Stimulated activated naive CD8-positive, alpha-beta T cell treated with anti-CD3 and anti-CD28 coated beads, Interleukin-15, amount 100 ng/mL, for 72 hours (primary cell): ENCODE data around the gene SDK2.

Experiments used
- ATAC-seq: fragments of 150-1000 bp; cut with Tn5 transposase; 2 replicates; pipeline ENCODE4 v1.10.0; 2021; ENCODE audit warnings: mild to moderate bottlenecking, moderate library complexity
- DNase-seq, 2 donors: peaks; one replicate each; pipeline ENCODE4 v3.0.0; 2021 to 2022
- H3K27ac Mint-ChIP-seq, 2 donors: one replicate each; pipeline ENCODE4 v1.8.0; 2022; ENCODE audit warnings: mild to moderate bottlenecking in 2 of 2, mixed read lengths in 2 of 2, moderate library complexity in 2 of 2
- H3K27me3 Mint-ChIP-seq: one replicate; pipeline ENCODE4 v1.8.0; 2022; ENCODE audit warnings: mixed read lengths
- H3K4me1 Mint-ChIP-seq: one replicate; pipeline ENCODE4 v1.8.0; 2022; ENCODE audit warnings: mild to moderate bottlenecking, mixed read lengths
- H3K4me3 Mint-ChIP-seq, 2 donors: one replicate each; pipeline ENCODE4 v1.8.0; 2022; ENCODE audit warnings: mild to moderate bottlenecking in 2 of 2, mixed read lengths in 2 of 2, moderate library complexity in 1 of 2
- H3K9me3 Mint-ChIP-seq, 2 donors: one replicate each; pipeline ENCODE4 v1.8.0; 2022; ENCODE audit warnings: mixed read lengths in 2 of 2

The SDK2 gene

DNA sequence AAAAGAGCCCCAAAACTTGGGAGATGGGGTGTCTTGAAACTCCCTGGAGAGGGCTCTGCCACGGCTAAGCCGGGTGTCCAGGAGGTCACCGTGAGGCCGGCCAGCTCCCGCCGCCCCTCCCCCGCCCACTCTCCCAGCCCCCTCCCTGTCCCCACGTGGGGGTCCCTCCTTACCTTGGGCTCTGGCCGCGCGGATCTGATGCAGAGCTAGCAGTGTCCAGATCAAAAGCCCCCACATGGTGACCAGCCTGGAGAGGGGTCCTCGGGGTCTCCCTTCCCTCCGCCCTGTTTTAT is 447 bp downstream of the SDK2 start:
- Mint-ChIP-seq H3K4me3 (peak overlapping the region; percentile 79 to 87), H3K27ac (peak overlapping the region in 1 of 2 donors; percentile 27), H3K9me3 (no peaks in the 10 kb centered on the region), H3K27me3 (peaks cover 68% of the 10 kb centered on the region), H3K4me1 (peaks cover 26% of the 10 kb centered on the region)
- no peak for DNase-seq
- no peak for ATAC-seq

DNA sequence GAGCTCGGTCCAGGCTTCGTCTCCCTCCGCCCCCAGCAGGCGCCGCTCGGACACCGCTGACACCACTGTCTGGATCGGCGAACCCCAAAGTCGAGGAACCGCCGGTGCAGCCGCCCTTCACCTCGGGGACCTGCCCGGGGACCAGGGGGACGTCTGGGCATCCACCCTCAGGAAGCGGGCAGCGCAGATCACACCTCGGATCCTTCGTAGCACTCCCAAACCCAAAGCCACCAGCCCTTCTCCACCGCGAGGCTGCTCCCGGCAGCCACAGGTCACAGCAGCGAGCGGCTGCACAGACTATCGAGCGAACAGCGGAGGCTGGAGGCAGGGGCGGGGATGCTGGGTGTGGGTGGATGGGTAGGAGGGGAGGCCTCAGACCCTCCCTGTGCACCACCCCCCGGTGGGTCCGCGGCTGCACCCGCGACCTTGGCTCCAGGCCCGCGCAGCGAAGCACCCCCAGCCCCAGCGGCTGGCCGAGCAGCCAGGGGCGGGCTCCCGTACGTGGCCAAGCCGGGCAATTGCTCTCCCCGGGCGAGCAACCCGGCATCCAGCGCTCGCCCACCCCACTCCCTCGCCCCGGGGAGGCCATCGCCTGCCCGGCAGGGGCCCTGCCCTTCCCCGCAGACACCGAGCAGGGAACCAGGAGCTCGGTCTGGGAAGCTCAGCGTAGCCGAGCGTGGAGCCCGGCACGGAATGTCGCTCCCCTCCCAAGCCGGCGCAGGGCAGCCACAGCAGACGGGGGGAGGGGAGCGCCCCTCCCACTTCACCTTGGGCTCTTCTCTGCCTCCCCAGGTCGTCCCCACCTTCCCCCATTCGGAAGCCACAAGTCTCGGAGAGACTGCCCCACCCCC is 1.0 kb downstream of the SDK2 start:
- ATAC-seq (peak; percentile 63), DNase-seq (peak; percentile 28 to 39)
- H3K9me3 Mint-ChIP-seq = no peaks in the 10 kb centered on the region
- peaks cover 66% of the 10 kb centered on the region for H3K27me3 Mint-ChIP-seq
- no peak overlapping the region for H3K27ac Mint-ChIP-seq
- peak overlapping the region; percentile 79 to 87 for H3K4me3 Mint-ChIP-seq
- H3K4me1 Mint-ChIP-seq = peaks cover 26% of the 10 kb centered on the region

- H3K27ac Mint-ChIP-seq = no peak overlapping the region
Measured at GRCh38 chr17:73642659-73643000, 1.6 kb downstream of the SDK2 start.

DNA sequence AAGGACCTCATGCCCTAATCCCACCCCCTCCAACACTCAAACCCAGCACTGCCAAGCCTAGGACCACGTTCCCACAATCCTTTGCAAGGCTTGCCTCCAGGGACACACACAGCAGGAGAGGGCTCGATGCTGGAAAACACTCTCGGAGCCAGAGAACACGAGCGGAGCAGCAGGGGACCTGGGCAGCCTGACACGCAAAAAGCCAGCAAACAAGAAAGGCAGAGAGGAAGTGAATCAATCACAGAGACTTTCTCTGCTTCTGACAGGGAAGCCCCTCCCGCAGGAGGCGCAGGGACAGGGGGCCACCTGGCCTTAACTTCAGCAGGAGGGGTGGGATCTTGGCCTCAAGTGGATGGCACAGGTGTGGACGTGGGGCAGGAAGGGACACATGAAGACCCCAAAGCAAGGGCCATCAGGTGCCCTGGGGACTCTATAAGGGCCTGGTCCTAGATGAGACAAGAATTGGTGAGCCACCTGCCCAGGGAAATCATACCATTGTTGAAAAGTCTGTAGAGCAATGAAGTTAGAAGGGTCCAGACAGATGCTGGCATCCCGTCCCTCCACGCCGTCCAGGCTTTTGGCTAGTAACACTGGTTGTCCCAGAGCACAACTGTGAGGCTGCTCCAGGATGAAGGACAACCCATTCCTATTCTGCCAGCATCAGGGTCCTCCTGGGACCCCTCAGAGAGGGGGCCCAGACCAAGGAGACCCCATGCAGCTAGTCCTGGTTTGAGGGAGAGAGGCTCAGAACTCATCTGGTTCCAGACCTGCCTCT is 2.2 kb downstream of the SDK2 start:
- H3K4me1 Mint-ChIP-seq = peaks cover 26% of the 10 kb centered on the region
- peaks cover 54% of the 10 kb centered on the region for H3K27me3 Mint-ChIP-seq
- ATAC-seq = no peak
- H3K27ac Mint-ChIP-seq = no peak overlapping the region
- DNase-seq = no peak
- H3K9me3 Mint-ChIP-seq = no peaks in the 10 kb centered on the region
- H3K4me3 Mint-ChIP-seq = peak overlapping the region in 1 of 2 donors; percentile 58

More at GRCh38 chr17:73642659-73643000, 1.6 kb downstream of the SDK2 start:
- Mint-ChIP-seq H3K9me3 (no peaks in the 10 kb centered on the region), H3K27me3 (peaks cover 60% of the 10 kb centered on the region), H3K4me3 (peak overlapping the region; percentile 76 to 87), H3K4me1 (peaks cover 26% of the 10 kb centered on the region)
- no peak for DNase-seq
- no peak for ATAC-seq

DNA sequence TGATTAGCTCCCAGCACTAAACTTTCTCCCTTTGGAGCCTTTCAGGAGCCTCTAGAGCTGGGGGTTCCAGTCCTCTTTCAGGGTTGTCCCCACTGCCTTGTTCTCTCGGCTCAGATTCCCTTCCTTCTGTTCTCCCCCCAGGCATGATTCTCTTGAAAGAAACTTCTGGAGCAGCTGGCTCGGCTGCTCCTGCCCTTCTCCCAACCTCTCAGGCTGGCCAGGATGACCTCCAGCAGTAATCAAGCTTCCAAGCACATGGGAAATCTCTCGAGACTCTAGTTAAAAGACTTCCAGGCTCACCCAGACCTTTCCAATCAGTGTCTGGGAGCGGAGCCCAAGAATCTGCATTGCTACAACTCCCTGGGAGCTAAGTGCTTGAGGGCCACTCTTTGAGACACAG is 3.6 kb downstream of the SDK2 start:
- Mint-ChIP-seq H3K4me3 (no peak overlapping the region), H3K27me3 (peaks cover 40% of the 10 kb centered on the region), H3K27ac (no peak overlapping the region), H3K9me3 (no peaks in the 10 kb centered on the region), H3K4me1 (peaks cover 26% of the 10 kb centered on the region)
- DNase-seq (no peak), ATAC-seq (no peak)

DNA sequence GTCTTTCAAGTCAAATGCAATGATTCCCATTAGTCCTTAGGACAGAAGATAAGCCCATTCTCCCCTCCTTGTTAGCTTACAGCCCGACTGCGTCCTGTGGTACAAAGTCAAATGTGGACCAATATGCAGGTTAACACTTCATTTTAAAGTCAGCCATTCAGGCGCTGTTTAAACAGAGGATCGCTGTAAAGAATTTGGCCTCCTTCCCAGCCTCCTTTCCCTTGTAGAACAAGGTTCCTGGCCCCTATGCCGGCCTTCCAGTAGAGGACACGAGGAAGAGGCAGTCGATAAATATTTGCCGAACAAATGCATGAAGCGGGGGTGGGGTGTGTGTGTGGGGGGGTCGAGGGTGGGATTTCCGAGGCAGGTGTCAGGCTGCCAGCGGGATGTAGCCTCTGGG is 4.3 kb downstream of the SDK2 start:
- Mint-ChIP-seq H3K27me3 (peaks cover 36% of the 10 kb centered on the region), H3K27ac (no peak overlapping the region), H3K9me3 (no peaks in the 10 kb centered on the region), H3K4me1 (peaks cover 26% of the 10 kb centered on the region), H3K4me3 (no peak overlapping the region)
- ATAC-seq = no peak
- no peak for DNase-seq

DNA sequence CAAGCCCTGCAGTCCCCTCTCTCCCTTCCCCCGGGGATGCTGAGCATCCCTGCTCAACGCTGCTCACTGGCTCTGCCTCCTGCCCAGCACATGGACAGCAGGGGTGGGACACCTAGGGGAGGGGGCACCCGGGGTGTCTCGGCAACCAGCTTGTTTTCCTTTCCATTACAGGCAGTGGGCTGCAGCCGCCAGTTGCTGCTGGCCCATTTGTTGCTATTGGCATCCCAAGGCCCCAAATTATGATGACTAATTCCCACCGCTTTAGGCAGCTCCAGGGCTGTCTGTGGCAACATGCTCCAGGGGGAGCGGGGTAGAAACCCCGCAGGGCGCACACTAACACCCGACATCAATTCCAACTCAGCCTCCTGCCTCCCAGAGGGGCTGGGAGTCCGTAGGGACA is 4.9 kb downstream of the SDK2 start:
- Mint-ChIP-seq H3K27me3 (peaks cover 35% of the 10 kb centered on the region), H3K4me3 (no peak overlapping the region)

DNA sequence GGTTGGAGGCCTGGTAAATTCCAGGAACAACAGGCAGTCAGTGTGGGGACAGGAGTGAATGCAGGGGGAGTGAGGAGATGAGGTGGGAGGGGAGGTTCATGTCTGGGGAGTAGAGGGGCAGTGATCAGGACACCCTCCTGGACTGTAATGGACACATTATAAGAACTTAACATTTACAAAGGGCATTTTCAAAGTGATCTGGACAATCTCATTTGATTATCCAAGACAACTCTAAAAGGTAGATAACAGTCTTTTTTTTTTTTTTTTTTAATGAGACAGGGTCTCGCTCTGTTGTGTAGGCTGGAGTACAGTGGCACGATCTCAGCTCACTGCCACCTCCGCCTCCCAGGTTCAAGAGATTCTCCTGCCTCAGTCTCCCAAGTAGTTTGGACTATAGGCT is 5.7 kb downstream of the SDK2 start:
- peaks cover 27% of the 10 kb centered on the region for H3K27me3 Mint-ChIP-seq
- no peak for DNase-seq
- H3K9me3 Mint-ChIP-seq = no peaks in the 10 kb centered on the region
- ATAC-seq = no peak
- H3K4me3 Mint-ChIP-seq = no peak overlapping the region
- peak overlapping the region in 1 of 2 donors; percentile 14 for H3K27ac Mint-ChIP-seq
- H3K4me1 Mint-ChIP-seq = peaks cover 19% of the 10 kb centered on the region

More for the DNA sequence above, 4.9 kb downstream of the SDK2 start:
- DNase-seq (no peak), ATAC-seq (no peak)
- Mint-ChIP-seq H3K27ac (no peak overlapping the region), H3K4me1 (peaks cover 26% of the 10 kb centered on the region), H3K9me3 (no peaks in the 10 kb centered on the region)

DNA sequence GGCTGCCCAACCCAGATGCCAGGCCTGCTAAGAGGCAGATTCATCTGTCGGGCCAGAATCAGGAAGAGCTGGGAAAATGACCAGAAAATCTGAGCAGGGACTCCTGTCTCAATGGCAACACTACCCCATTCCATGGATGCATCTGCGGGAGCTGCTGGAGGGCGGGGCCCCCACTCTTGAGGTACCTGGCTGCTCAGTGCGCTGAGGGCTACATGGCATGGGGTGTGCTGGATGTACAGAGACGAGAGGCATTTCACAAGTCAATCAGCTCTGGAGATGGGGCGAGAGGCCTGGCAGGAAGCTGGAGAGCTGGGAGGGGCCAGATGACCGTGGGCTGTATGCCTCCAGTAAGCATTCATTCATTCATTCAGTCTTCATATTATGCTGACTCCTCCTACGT is 6.4 kb downstream of the SDK2 start:
- H3K4me3 Mint-ChIP-seq = no peak overlapping the region
- DNase-seq (no peak), ATAC-seq (no peak)
- H3K27me3 Mint-ChIP-seq = peaks cover 20% of the 10 kb centered on the region
- H3K9me3 Mint-ChIP-seq = no peaks in the 10 kb centered on the region
- no peak overlapping the region for H3K27ac Mint-ChIP-seq
- H3K4me1 Mint-ChIP-seq = peaks cover 12% of the 10 kb centered on the region

- peaks cover under 1% of the 10 kb centered on the region for H3K27me3 Mint-ChIP-seq
- no peak overlapping the region for H3K4me3 Mint-ChIP-seq
- no peaks in the 10 kb centered on the region for H3K9me3 Mint-ChIP-seq
- ATAC-seq (no peak), DNase-seq (no peak)
- H3K27ac Mint-ChIP-seq = peak overlapping the region in 1 of 2 donors; percentile 45
- no peaks in the 10 kb centered on the region for H3K4me1 Mint-ChIP-seq
Measured at GRCh38 chr17:73635101-73635817, 9.0 kb downstream of the SDK2 start.

DNA sequence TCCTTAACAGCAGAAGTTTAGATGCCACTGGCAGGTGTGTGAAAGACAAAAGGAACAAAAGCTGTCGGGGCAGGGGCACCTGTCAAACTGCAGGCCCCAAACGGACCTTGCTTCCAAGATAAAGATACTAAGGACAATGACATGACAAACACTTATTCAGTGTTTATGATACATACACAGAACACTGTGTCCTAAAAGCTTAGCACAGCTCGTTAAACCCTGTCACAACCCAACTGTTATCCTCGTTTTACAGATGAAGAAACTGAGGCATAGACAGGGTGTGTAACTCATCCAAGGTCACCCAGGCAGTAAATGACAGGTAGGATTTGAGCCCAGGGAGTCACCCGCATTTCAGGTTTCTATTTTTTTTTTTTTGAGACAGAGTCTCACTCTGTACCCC is 9.6 kb downstream of the SDK2 start:
- H3K4me3 Mint-ChIP-seq = no peak overlapping the region
- H3K4me1 Mint-ChIP-seq = no peaks in the 10 kb centered on the region

DNA sequence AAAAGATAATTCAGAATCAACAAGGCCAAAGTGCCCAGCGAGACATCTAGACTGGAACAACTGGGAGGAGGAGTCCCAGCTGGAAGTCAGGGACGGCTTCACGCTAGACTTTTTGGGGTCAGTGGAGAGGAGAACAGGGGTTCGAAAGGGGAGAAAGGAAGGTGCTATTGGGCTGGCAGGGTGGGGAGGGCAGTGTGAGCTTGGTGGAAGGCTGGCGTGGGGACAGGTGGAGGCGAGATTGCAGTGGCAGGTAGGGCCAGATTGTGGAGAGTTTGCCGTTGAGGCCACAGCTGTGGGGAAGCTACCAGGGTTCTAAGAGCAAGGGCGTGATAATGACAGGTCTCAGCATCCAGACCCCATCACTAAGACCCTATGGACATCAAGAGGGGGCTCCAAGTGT is 10.5 kb downstream of the SDK2 start:
- H3K4me1 Mint-ChIP-seq = peaks cover 4% of the 10 kb centered on the region
- no peaks in the 10 kb centered on the region for H3K9me3 Mint-ChIP-seq
- no peaks in the 10 kb centered on the region for H3K27me3 Mint-ChIP-seq
- no peak overlapping the region for H3K4me3 Mint-ChIP-seq
- DNase-seq (no peak), ATAC-seq (no peak)
- peak overlapping the region in 1 of 2 donors; percentile 36 for H3K27ac Mint-ChIP-seq

More for the DNA sequence above, 9.6 kb downstream of the SDK2 start:
- ATAC-seq (no peak), DNase-seq (no peak)
- no peak overlapping the region for H3K27ac Mint-ChIP-seq
- no peaks in the 10 kb centered on the region for H3K9me3 Mint-ChIP-seq
- no peaks in the 10 kb centered on the region for H3K27me3 Mint-ChIP-seq

DNA sequence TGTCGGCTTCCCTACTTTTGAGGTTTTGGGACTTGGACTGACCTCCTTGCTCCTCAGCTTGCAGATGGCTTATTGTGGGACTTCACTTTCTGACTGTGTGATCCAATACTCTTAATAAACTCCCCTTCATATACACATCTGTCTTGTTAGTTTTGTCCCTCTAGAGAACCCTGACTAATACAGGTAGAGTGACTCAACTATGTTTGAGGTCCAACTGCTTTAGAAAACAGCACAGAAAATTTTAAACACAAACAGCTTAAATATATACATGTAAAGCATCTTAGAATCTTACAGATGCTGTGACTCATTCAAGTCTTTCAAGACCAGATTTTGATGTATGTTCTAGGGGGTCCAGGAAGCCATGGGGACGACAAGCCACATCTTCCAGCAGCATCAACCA is 11.7 kb downstream of the SDK2 start:
- peaks cover 6% of the 10 kb centered on the region for H3K4me1 Mint-ChIP-seq
- no peaks in the 10 kb centered on the region for H3K27me3 Mint-ChIP-seq
- no peak overlapping the region for H3K27ac Mint-ChIP-seq
- ATAC-seq = no peak
- H3K4me3 Mint-ChIP-seq = no peak overlapping the region
- no peak for DNase-seq
- H3K9me3 Mint-ChIP-seq = no peaks in the 10 kb centered on the region

- Mint-ChIP-seq H3K27me3 (no peaks in the 10 kb centered on the region), H3K4me3 (no peak overlapping the region), H3K9me3 (no peaks in the 10 kb centered on the region), H3K4me1 (peaks cover 6% of the 10 kb centered on the region), H3K27ac (no peak overlapping the region)
- ATAC-seq = peak; percentile 7
- DNase-seq = no peak
Measured at GRCh38 chr17:73630965-73631595, 13.2 kb downstream of the SDK2 start.

GRCh38 chr17:73630531-73630930 is 13.7 kb downstream of the SDK2 start:
- H3K4me3 Mint-ChIP-seq = no peak overlapping the region

More at GRCh38 chr17:73630531-73630930, 13.7 kb downstream of the SDK2 start:
- Mint-ChIP-seq H3K27me3 (no peaks in the 10 kb centered on the region), H3K4me1 (peaks cover 6% of the 10 kb centered on the region), H3K27ac (no peak overlapping the region), H3K9me3 (no peaks in the 10 kb centered on the region)
- DNase-seq = no peak
- ATAC-seq = no peak
